Measurements from ENCODE around the gene EPB41L5.

- TF ChIP-seq CTCF (IDR thresholded peaks at IDR 0.05; ENCODE audit: low read length) (no peak), EZH2 (IDR thresholded peaks at IDR 0.05; ENCODE audit: borderline replicate concordance, low read length) (no peak)
Measured at GRCh38 chr2:120118018-120118417, 105.1 kb downstream of the EPB41L5 start.
